Ishikawa (cell line): ENCODE data around the gene ETV2.

ENCODE experiments used
- CEBPB ChIP-seq: IDR thresholded peaks from 2 replicates; pipeline ENCODE4 v1.6.1; 2012
- CREB1 ChIP-seq: IDR thresholded peaks from 2 replicates; pipeline ENCODE4 v1.6.1; 2012; ENCODE audit warnings: low read depth
- EGR1 ChIP-seq: IDR thresholded peaks from 2 replicates; pipeline ENCODE4 v1.6.1; 2012
- EP300 ChIP-seq: IDR thresholded peaks from 2 replicates; pipeline ENCODE4 v1.6.1; 2012; ENCODE audit warnings: borderline replicate concordance
- FOXM1 ChIP-seq: IDR thresholded peaks from 2 replicates; pipeline ENCODE4 v1.6.1; 2012; ENCODE audit warnings: low read depth, borderline replicate concordance
- NFIC ChIP-seq: IDR thresholded peaks from 2 replicates; pipeline ENCODE4 v1.6.1; 2012
- RAD21 ChIP-seq: IDR thresholded peaks from 2 replicates; pipeline ENCODE4 v1.6.1; 2012; ENCODE audit warnings: low read depth
- TAF1 ChIP-seq: IDR thresholded peaks from 2 replicates; pipeline ENCODE4 v1.6.1; 2012; ENCODE audit warnings: low read depth, mild to moderate bottlenecking
- TCF12 ChIP-seq: IDR thresholded peaks from 2 replicates; pipeline ENCODE4 v1.6.1; 2012; ENCODE audit warnings: low read depth
- TEAD4 ChIP-seq: IDR thresholded peaks from 2 replicates; pipeline ENCODE4 v1.6.1; 2012
- USF1 ChIP-seq: IDR thresholded peaks from 2 replicates; pipeline ENCODE4 v1.6.1; 2012
- YY1 ChIP-seq: IDR thresholded peaks from 2 replicates; pipeline ENCODE4 v1.6.1; 2012; ENCODE audit warnings: low read depth
- ZBTB7A ChIP-seq: IDR thresholded peaks from 2 replicates; pipeline ENCODE4 v1.6.1; 2012; ENCODE audit warnings: low read depth
- TF ChIP-seq, protein P1 (sequence below): IDR thresholded peaks from 2 replicates; pipeline ENCODE4 v1.6.1; 2012
- TF ChIP-seq, protein P2 (sequence below): IDR thresholded peaks from 2 replicates; pipeline ENCODE4 v1.6.1; 2012; ENCODE audit warnings: low read depth, mild to moderate bottlenecking

Gene ETV2

GRCh38 chr19:35615036-35615435, 26.5 kb upstream of the ETV2 start:
- TF ChIP-seq CREB1 (no peak), RAD21 (no peak), FOXM1 (no peak), USF1 (no peak), CEBPB (no peak), EGR1 (no peak), ZBTB7A (no peak), NFIC (no peak)
- TF ChIP-seq, protein P1, sequence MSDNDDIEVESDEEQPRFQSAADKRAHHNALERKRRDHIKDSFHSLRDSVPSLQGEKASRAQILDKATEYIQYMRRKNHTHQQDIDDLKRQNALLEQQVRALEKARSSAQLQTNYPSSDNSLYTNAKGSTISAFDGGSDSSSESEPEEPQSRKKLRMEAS: no peak

DNA sequence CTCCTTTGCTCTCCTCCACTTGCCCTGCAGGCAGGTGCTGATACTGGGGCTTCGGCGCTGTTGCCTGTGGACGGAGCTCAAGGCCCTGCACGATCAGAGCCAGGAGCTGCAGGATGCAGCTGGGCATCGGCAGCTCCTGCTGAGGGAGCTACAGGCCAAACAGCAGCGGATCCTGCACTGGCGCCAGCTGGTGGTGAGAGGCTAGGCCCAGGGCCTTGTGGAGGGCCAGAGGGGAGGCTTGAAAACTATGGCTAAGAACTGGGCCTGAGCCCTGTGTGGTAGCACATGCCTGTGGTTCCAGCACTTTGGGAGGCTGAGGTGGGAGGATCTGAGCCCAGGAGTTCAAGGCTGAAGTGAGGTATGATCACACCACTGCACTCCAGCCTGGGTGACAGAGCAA, 22.7 kb upstream of the ETV2 start:
- TF ChIP-seq CEBPB: no peak
- TF ChIP-seq NFIC: no peak
- no peak for TF ChIP-seq TAF1
- TF ChIP-seq, protein P2, sequence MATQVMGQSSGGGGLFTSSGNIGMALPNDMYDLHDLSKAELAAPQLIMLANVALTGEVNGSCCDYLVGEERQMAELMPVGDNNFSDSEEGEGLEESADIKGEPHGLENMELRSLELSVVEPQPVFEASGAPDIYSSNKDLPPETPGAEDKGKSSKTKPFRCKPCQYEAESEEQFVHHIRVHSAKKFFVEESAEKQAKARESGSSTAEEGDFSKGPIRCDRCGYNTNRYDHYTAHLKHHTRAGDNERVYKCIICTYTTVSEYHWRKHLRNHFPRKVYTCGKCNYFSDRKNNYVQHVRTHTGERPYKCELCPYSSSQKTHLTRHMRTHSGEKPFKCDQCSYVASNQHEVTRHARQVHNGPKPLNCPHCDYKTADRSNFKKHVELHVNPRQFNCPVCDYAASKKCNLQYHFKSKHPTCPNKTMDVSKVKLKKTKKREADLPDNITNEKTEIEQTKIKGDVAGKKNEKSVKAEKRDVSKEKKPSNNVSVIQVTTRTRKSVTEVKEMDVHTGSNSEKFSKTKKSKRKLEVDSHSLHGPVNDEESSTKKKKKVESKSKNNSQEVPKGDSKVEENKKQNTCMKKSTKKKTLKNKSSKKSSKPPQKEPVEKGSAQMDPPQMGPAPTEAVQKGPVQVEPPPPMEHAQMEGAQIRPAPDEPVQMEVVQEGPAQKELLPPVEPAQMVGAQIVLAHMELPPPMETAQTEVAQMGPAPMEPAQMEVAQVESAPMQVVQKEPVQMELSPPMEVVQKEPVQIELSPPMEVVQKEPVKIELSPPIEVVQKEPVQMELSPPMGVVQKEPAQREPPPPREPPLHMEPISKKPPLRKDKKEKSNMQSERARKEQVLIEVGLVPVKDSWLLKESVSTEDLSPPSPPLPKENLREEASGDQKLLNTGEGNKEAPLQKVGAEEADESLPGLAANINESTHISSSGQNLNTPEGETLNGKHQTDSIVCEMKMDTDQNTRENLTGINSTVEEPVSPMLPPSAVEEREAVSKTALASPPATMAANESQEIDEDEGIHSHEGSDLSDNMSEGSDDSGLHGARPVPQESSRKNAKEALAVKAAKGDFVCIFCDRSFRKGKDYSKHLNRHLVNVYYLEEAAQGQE: no peak
- TF ChIP-seq RAD21: no peak
- TF ChIP-seq, protein P1: no peak
- TF ChIP-seq ZBTB7A: no peak
- TF ChIP-seq USF1: no peak
- TF ChIP-seq CREB1: no peak
- TF ChIP-seq FOXM1: no peak
- TF ChIP-seq EGR1: no peak
- TF ChIP-seq TCF12: no peak
- no peak for TF ChIP-seq YY1
- no peak for TF ChIP-seq EP300
- TF ChIP-seq TEAD4: no peak

DNA sequence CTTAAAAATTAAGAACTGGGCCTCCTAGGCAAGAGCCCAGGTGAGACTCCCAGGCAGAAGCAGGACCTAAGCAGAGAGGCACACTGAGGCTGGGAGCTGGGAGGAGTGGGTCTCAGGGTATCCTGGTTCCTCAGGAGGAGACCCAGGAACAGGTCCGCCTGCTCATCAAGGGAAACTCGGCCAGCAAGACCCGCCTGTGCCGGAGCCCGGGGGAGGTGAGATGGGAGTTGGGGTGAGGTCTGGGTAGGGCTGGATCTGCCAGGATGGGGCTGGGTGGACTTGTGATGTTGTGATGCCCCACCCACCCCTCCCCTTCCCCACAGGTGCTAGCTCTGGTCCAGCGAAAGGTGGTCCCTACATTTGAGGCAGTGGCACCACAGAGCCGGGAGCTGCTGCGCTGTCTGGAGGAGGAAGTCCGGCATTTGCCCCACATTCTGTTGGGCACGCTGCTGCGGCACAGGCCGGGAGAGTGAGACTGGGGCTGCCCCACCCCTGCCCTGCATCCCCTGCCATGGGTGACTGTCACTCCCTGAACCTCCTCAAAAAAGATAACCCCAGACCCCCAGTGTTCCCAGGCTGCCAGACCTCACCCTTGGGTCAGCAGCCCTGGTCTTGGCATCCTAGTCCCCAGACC, 22.1 kb upstream of the ETV2 start:
- TF ChIP-seq EGR1 (no peak), USF1 (no peak), TAF1 (no peak), YY1 (no peak), EP300 (no peak), CREB1 (no peak), CEBPB (no peak), FOXM1 (no peak), ZBTB7A (no peak), TEAD4 (no peak), NFIC (no peak), RAD21 (no peak), TCF12 (no peak)
- TF ChIP-seq, protein P1: no peak
- TF ChIP-seq, protein P2: no peak

DNA sequence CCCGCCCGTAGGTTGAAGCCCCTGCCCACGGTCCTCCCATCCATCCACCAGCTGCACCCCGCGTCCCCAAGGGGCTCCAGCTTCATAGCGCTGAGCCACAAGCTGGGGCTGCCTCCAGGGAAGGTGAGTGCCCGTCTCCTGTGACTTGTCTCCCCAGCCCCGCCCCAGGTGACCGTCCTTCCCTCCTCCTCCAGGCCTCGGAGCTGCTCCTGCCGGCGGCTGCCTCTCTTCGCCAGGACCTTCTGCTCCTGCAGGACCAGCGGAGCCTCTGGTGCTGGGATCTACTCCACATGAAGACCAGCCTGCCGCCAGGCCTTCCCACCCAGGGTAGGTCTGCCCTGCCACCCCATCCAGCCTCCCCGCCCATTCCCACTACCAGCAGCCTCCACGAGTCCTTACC, 21.5 kb upstream of the ETV2 start:
- TF ChIP-seq TAF1 (no peak), FOXM1 (no peak), TEAD4 (no peak), EGR1 (no peak), USF1 (no peak), EP300 (no peak), CREB1 (no peak), TCF12 (no peak), RAD21 (no peak)
- TF ChIP-seq, protein P2: no peak
- TF ChIP-seq, protein P1: no peak
